GM12874 (cell line): ENCODE measurements around the gene DNAJB2.

Experiments used
- TF ChIP-seq, protein P1 (sequence below): IDR thresholded peaks from 2 replicates; pipeline ENCODE4 v1.5.1; 2011; ENCODE audit warnings: low read depth, mild to moderate bottlenecking, control low read depth, low read length, moderate library complexity; ENCODE audit not compliant: insufficient read depth

Gene DNAJB2

DNA sequence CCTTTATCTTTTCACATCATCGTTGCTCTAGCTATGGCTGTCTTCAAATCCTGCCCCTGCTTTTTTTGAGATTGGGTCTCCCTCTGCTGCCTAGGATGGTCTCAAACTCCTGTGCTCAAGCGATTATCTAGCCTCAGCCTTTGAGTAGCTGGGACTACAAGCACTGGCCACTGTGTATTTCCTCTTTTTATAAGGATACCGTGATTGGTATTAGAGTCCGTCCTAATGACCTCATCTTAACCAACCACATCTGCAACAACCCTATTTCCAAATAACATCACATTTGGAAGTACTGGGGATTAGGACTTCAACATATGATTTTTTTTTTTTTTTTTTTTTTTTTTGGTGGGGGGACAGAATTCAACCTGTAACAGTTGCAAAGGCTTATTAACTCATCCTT, 44.3 kb downstream of the DNAJB2 start:
- TF ChIP-seq, protein P1, sequence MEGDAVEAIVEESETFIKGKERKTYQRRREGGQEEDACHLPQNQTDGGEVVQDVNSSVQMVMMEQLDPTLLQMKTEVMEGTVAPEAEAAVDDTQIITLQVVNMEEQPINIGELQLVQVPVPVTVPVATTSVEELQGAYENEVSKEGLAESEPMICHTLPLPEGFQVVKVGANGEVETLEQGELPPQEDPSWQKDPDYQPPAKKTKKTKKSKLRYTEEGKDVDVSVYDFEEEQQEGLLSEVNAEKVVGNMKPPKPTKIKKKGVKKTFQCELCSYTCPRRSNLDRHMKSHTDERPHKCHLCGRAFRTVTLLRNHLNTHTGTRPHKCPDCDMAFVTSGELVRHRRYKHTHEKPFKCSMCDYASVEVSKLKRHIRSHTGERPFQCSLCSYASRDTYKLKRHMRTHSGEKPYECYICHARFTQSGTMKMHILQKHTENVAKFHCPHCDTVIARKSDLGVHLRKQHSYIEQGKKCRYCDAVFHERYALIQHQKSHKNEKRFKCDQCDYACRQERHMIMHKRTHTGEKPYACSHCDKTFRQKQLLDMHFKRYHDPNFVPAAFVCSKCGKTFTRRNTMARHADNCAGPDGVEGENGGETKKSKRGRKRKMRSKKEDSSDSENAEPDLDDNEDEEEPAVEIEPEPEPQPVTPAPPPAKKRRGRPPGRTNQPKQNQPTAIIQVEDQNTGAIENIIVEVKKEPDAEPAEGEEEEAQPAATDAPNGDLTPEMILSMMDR, result no peak

DNA sequence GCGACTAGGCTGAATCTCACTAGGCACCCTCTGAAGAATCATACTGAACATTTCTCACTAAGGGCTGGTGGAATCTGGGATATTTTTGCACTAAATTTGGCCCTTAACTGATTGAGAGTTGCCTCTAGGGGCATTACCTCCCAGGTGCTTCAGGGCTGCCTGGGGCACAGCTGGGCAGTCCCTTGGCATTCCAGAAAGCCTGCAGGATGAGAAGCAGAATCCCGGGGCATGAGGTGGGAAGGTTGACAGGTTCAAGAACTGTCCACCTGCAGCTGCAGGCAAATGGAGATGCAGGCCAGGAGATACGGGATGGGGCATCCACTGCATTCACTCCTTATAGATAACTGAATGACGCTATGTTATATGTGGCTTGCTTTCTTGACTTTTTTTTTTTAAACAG, 46.0 kb downstream of the DNAJB2 start:
- TF ChIP-seq, protein P1, result no peak

DNA sequence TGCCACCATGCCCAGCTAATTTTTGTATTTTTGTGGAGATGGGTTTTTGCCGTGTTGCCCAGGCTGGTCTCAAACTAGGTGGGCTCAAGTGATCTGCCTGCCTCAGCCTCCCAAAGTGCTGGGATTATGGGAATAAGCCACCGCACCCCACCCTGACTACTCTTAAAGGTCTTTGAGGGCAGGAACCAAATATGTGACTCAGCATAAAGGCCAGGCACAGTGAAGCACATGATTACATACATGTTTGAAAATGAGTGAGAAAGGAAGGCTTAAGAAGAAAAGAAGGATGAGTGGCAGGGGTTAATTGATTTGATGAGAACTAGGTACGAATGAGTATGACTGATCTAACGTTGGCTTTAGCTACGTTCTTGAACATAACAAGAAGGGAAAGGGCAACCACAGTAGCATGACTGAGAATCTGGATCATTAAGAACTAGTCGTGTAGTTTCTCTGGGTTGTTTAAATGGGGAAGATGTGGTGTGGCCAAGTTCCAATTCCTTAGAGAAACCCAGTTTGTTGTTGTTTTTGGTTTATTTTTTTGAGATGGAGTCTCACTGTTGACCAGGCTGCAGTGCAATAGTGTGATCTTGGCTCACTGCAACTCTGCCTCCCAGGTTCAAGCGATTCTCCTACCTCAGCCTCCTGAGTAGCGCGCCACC, 46.6 kb downstream of the DNAJB2 start:
- TF ChIP-seq, protein P1, result no peak

DNA sequence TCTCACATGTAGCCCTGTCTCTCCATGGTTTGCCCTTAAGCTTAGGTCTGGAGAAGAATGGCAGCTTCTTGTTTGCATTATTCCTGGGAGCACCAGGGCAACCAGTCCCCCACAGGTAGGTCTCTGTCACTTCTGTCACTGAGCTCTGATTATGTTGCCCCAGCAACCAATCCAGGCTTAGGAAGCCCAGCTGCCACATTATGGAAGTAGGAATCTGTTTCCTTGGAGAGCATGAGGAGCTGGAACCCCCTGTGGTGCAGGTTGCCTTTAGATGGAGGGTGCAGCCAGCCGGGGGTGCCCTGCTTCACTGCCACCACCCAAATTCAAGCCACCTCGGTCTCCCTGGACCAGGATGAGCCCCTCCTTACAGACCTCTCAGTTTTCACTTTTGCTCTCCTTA, 48.6 kb downstream of the DNAJB2 start:
- TF ChIP-seq, protein P1, result no peak

DNA sequence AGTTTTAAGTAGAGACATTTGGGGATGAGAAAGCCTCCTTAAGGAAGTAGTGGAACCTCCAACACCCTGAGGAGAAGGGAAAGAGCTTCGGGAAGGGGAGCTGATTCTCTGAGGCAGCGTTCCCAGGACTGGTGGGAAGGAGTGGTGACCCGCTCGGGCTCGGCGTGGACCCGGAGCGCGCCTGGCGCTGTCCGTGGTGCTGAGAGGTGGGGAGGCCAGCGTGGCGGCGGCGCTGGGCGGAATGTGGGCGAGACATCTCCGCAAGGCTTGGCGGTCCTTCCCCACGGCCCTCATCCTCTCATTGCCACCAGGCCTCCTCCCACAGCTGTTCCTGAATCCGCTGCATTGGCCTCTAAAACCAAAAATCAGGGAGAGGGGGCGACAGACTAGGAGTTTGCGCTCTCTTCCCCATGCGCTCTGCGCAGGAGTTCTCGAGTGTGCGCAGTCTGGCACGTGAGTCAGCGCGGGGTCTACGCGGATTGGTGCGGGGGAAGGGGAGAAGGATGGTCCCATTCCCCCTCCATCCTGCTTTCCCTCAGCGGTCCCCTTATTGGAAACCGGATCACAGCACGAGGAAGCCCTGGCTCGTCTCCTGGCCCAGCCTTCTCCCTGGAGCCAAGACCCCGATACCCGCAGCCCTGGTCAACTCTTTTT, 52.5 kb downstream of the DNAJB2 start:
- TF ChIP-seq, protein P1, result no peak

DNA sequence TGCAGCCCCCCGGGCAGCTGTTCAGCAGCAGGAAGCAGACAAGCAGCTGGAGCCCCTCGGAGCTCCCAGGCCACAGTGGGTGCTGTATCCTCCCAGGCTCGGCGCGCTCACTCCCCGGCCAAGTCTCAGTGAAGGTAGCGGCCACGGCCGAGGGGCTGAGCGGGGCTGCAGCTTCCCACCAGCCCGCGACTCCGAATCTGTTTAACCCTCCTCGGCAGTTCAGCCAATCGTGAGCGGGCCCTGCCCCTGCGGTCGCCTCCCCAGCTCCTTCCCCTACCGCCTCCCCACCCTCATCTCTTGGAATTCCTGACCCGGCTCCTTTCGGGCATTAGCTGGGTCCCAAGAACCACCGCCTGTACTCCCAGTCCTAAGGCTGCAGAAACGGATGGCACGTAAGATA, 53.4 kb downstream of the DNAJB2 start, which contains the start of gene RESP18:
Gene RESP18, minus strand, starts transcription at position 203 of the 400 bp plus-strand sequence.
- TF ChIP-seq, protein P1, result no peak

DNA sequence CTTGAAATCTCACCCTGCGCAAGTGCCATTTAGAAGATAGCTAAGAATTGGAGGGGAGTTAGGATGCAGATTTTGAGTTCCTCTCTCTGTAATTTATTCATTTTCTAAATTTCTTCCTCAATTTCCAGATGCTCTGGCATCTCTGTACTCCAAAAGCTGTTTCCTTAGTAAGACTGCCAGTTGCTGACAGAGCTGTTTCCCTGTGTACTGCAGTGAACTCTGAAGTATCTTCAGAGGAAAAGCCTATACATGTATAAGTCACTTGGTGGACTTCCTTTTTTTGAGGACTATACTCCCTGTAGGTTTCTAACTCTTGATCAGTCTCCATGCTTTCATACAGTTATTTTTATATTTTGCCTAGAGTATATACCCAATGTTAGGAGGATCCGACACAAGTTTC, 54.9 kb downstream of the DNAJB2 start:
- TF ChIP-seq, protein P1, result no peak
